NOMO-1 treated with DMSO at 0.1 percent for 48 hours (cell line): ENCODE results near the gene DAPK1.
"Not testable (repeated sequence)": the region's sequence is repeated elsewhere in the genome, so short reads cannot be mapped to it uniquely, and the experiment has no call there.

Experiments used
- DNase-seq: peaks from one replicate; lab custom pipeline; 2025; ENCODE audit not compliant: unreplicated experiment; lab: John Stamatoyannopoulos, UW

The DAPK1 gene

GRCh38 chr9:87729246-87729645, 231.6 kb downstream of the DAPK1 start:
- DNase-seq = no peak

GRCh38 chr9:87731321-87731720, 233.7 kb downstream of the DAPK1 start:
- DNase-seq = no peak

GRCh38 chr9:87732344-87732743, 234.7 kb downstream of the DAPK1 start:
- no peak for DNase-seq

- no peak for DNase-seq
Measured at GRCh38 chr9:87732756-87733155, 235.1 kb downstream of the DAPK1 start.

GRCh38 chr9:87733273-87734052, 235.8 kb downstream of the DAPK1 start:
- DNase-seq = no peak

GRCh38 chr9:87734106-87734505, 236.4 kb downstream of the DAPK1 start:
- no peak for DNase-seq

- DNase-seq = no peak
Measured at GRCh38 chr9:87739546-87739945, 241.9 kb downstream of the DAPK1 start.

GRCh38 chr9:87740209-87740608, 242.5 kb downstream of the DAPK1 start:
- no peak for DNase-seq

GRCh38 chr9:87741326-87741725, 243.7 kb downstream of the DAPK1 start:
- DNase-seq = no peak

GRCh38 chr9:87741891-87742290, 244.2 kb downstream of the DAPK1 start:
- DNase-seq = no peak

- DNase-seq = no peak
Measured at GRCh38 chr9:87742813-87743428, 245.3 kb downstream of the DAPK1 start.

GRCh38 chr9:87744247-87744646, 246.6 kb downstream of the DAPK1 start:
- not testable (repeated sequence) for DNase-seq

- no peak for DNase-seq
Measured at GRCh38 chr9:87746186-87746585, 248.5 kb downstream of the DAPK1 start.

GRCh38 chr9:87748881-87749280, 251.2 kb downstream of the DAPK1 start:
- DNase-seq = no peak

- no peak for DNase-seq
Measured at GRCh38 chr9:87749335-87750035, 251.8 kb downstream of the DAPK1 start.

GRCh38 chr9:87750726-87751125, 253.1 kb downstream of the DAPK1 start:
- no peak for DNase-seq

GRCh38 chr9:87751423-87751822, 253.8 kb downstream of the DAPK1 start:
- DNase-seq = no peak

- no peak for DNase-seq
Measured at GRCh38 chr9:87751868-87752267, 254.2 kb downstream of the DAPK1 start.

GRCh38 chr9:87753313-87753712, 255.6 kb downstream of the DAPK1 start:
- no peak for DNase-seq
